Osteocyte (in vitro differentiated cells): ENCODE results near the gene AVPR1B. TPM values are rescaled to one million over a fixed set of nuclear protein-coding genes. Genes with fewer than 3 reads are reported as not detected.

ENCODE experiments used
- DNase-seq: peaks from one replicate; pipeline ENCODE4 v3.0.0; 2021; ENCODE audit warnings: mixed read lengths; ENCODE audit not compliant: unreplicated experiment; ENCODE audit errors: extremely low spot score
- H3K27ac Mint-ChIP-seq: one replicate; pipeline ENCODE4 v1.8.0; 2021; ENCODE audit warnings: mild to moderate bottlenecking, mixed read lengths; ENCODE audit not compliant: unreplicated experiment
- H3K27me3 Mint-ChIP-seq: one replicate; pipeline ENCODE4 v1.8.0; 2021; ENCODE audit warnings: mixed read lengths; ENCODE audit not compliant: unreplicated experiment
- H3K36me3 Mint-ChIP-seq: one replicate; pipeline ENCODE4 v1.8.0; 2021; ENCODE audit warnings: mixed read lengths; ENCODE audit not compliant: unreplicated experiment
- H3K4me1 Mint-ChIP-seq: one replicate; pipeline ENCODE4 v1.8.0; 2021; ENCODE audit warnings: mixed read lengths; ENCODE audit not compliant: unreplicated experiment
- H3K4me3 Mint-ChIP-seq: one replicate; pipeline ENCODE4 v1.8.0; 2021; ENCODE audit warnings: mild to moderate bottlenecking, moderate library complexity, mixed read lengths; ENCODE audit not compliant: unreplicated experiment
- H3K9me3 Mint-ChIP-seq: one replicate; pipeline ENCODE4 v1.8.0; 2021; ENCODE audit warnings: mixed read lengths; ENCODE audit not compliant: unreplicated experiment
- CTCF ChIP-seq: fragments of 200-600 bp; sonication (generic); IDR thresholded peaks from 2 replicates; pipeline ENCODE4 v1.5.0; 2021; ENCODE audit warnings: antibody characterized with exemption, mild to moderate bottlenecking, moderate library complexity
- total RNA-seq: library from RNA; stranded (reverse); gene quantifications from 2 replicates; pipeline ENCODE4 v1.2.1, GENCODE V29; 2021

Gene AVPR1B
- total RNA-seq, 1 donor from 2014 or later, result not detected

GRCh38 chr1:206075786-206076755 lies 41.1 kb downstream of the AVPR1B start:
- no peaks in the 10 kb centered on the region for H3K36me3 Mint-ChIP-seq
- no peaks in the 10 kb centered on the region for H3K4me1 Mint-ChIP-seq
- H3K27ac Mint-ChIP-seq, result no peak overlapping the region
- TF ChIP-seq CTCF, result no peak
- H3K9me3 Mint-ChIP-seq, result no peaks in the 10 kb centered on the region
- peaks cover 31% of the 10 kb centered on the region for H3K27me3 Mint-ChIP-seq
- DNase-seq, result no peak
- no peak overlapping the region for H3K4me3 Mint-ChIP-seq

GRCh38 chr1:206074839-206075238 lies 42.3 kb downstream of the AVPR1B start:
- peaks cover 33% of the 10 kb centered on the region for H3K27me3 Mint-ChIP-seq
- no peaks in the 10 kb centered on the region for H3K36me3 Mint-ChIP-seq
- H3K4me1 Mint-ChIP-seq, result no peaks in the 10 kb centered on the region
- no peak for TF ChIP-seq CTCF
- no peak overlapping the region for H3K27ac Mint-ChIP-seq
- no peak for DNase-seq
- no peaks in the 10 kb centered on the region for H3K9me3 Mint-ChIP-seq
- H3K4me3 Mint-ChIP-seq, result no peak overlapping the region

- H3K4me1 Mint-ChIP-seq, result no peaks in the 10 kb centered on the region
- no peak for TF ChIP-seq CTCF
- no peak overlapping the region for H3K4me3 Mint-ChIP-seq
Measured at GRCh38 chr1:206070627-206071304, 46.4 kb downstream of the AVPR1B start.

GRCh38 chr1:206068314-206068713 lies 48.9 kb downstream of the AVPR1B start:
- DNase-seq, result no peak
- Mint-ChIP-seq H3K36me3 (no peaks in the 10 kb centered on the region), H3K4me3 (no peak overlapping the region), H3K27ac (no peak overlapping the region), H3K4me1 (no peaks in the 10 kb centered on the region), H3K9me3 (no peaks in the 10 kb centered on the region), H3K27me3 (peaks cover 40% of the 10 kb centered on the region)
- no peak for TF ChIP-seq CTCF

More at GRCh38 chr1:206070627-206071304, 46.4 kb downstream of the AVPR1B start:
- H3K9me3 Mint-ChIP-seq, result no peaks in the 10 kb centered on the region
- no peak for DNase-seq
- peaks cover 55% of the 10 kb centered on the region for H3K27me3 Mint-ChIP-seq
- no peak overlapping the region for H3K27ac Mint-ChIP-seq
- H3K36me3 Mint-ChIP-seq, result no peaks in the 10 kb centered on the region
